ENCODE results near the gene PKIB.
A peak's percentile ranks its signal among the peaks of the same experiment; 100 is the strongest.

PKIB gene

GRCh38 chr6:122752459-122752858 lies 142.3 kb downstream of the PKIB start:
- H3K4me2 ChIP-seq (ENCODE audit: low read length) = no peak overlapping the region
- TF ChIP-seq CTCF (IDR thresholded peaks at IDR 0.05) = no peak
- H2AFZ ChIP-seq = no peak overlapping the region
- H3K27me3 ChIP-seq (ENCODE audit: control insufficient read depth, insufficient read depth, low read length) = no peaks in the 10 kb centered on the region
- H3K27ac ChIP-seq = no peak overlapping the region
- no peak overlapping the region for H3K9ac ChIP-seq
- H3K79me2 ChIP-seq = no peaks in the 10 kb centered on the region
- no peak overlapping the region for H3K4me3 ChIP-seq (ENCODE audit: low read depth, low read length)
- no peaks in the 10 kb centered on the region for H3K9me3 ChIP-seq (ENCODE audit: control insufficient read depth, low read length)
- no peaks in the 10 kb centered on the region for H3K36me3 ChIP-seq (ENCODE audit: control insufficient read depth, insufficient read depth, low read length)
- H3K4me1 ChIP-seq = no peaks in the 10 kb centered on the region

GRCh38 chr6:122753000-122753687 lies 142.9 kb downstream of the PKIB start:
- Histone ChIP-seq H3K79me2 (no peaks in the 10 kb centered on the region), H3K9ac (no peak overlapping the region), H3K27me3 (ENCODE audit: control insufficient read depth, insufficient read depth, low read length) (no peaks in the 10 kb centered on the region), H3K27ac (no peak overlapping the region), H3K4me1 (no peaks in the 10 kb centered on the region), H2AFZ (peak overlapping the region; percentile 38), H3K4me2 (ENCODE audit: low read length) (no peak overlapping the region), H3K4me3 (ENCODE audit: low read depth, low read length) (no peak overlapping the region), H3K9me3 (ENCODE audit: control insufficient read depth, low read length) (no peaks in the 10 kb centered on the region), H3K36me3 (ENCODE audit: control insufficient read depth, insufficient read depth, low read length) (no peaks in the 10 kb centered on the region)
- no peak for TF ChIP-seq CTCF (IDR thresholded peaks at IDR 0.05)

- Histone ChIP-seq H3K4me2 (ENCODE audit: low read length) (no peak overlapping the region), H3K4me1 (no peaks in the 10 kb centered on the region), H3K27ac (no peak overlapping the region), H3K4me3 (ENCODE audit: low read depth, low read length) (no peak overlapping the region), H3K27me3 (ENCODE audit: control insufficient read depth, insufficient read depth, low read length) (no peaks in the 10 kb centered on the region), H2AFZ (no peak overlapping the region), H3K79me2 (no peaks in the 10 kb centered on the region), H3K36me3 (ENCODE audit: control insufficient read depth, insufficient read depth, low read length) (no peaks in the 10 kb centered on the region), H3K9me3 (ENCODE audit: control insufficient read depth, low read length) (no peaks in the 10 kb centered on the region), H3K9ac (no peak overlapping the region)
- TF ChIP-seq CTCF (IDR thresholded peaks at IDR 0.05) = no peak
Observed at GRCh38 chr6:122753688-122754056, 143.5 kb downstream of the PKIB start.

- H2AFZ ChIP-seq = no peak overlapping the region
- H3K9me3 ChIP-seq (ENCODE audit: control insufficient read depth, low read length) = no peaks in the 10 kb centered on the region
- H3K27me3 ChIP-seq (ENCODE audit: control insufficient read depth, insufficient read depth, low read length) = no peaks in the 10 kb centered on the region
- H3K4me3 ChIP-seq (ENCODE audit: low read depth, low read length) = no peak overlapping the region
- H3K27ac ChIP-seq = no peak overlapping the region
- no peaks in the 10 kb centered on the region for H3K4me1 ChIP-seq
- no peak for TF ChIP-seq CTCF (IDR thresholded peaks at IDR 0.05)
- no peaks in the 10 kb centered on the region for H3K36me3 ChIP-seq (ENCODE audit: control insufficient read depth, insufficient read depth, low read length)
- no peaks in the 10 kb centered on the region for H3K79me2 ChIP-seq
- no peak overlapping the region for H3K9ac ChIP-seq
- H3K4me2 ChIP-seq (ENCODE audit: low read length) = no peak overlapping the region
Observed at GRCh38 chr6:122754191-122754731, 144.1 kb downstream of the PKIB start.

GRCh38 chr6:122755901-122756300 lies 145.7 kb downstream of the PKIB start:
- Histone ChIP-seq H3K4me1 (no peaks in the 10 kb centered on the region), H3K4me2 (ENCODE audit: low read length) (no peak overlapping the region), H2AFZ (no peak overlapping the region), H3K9me3 (ENCODE audit: control insufficient read depth, low read length) (no peaks in the 10 kb centered on the region), H3K4me3 (ENCODE audit: low read depth, low read length) (no peak overlapping the region), H3K27ac (no peak overlapping the region), H3K36me3 (ENCODE audit: control insufficient read depth, insufficient read depth, low read length) (no peaks in the 10 kb centered on the region), H3K79me2 (no peaks in the 10 kb centered on the region), H3K27me3 (ENCODE audit: control insufficient read depth, insufficient read depth, low read length) (no peaks in the 10 kb centered on the region), H3K9ac (no peak overlapping the region)
- TF ChIP-seq CTCF (IDR thresholded peaks at IDR 0.05) = no peak
